PC-3 (cell line): ENCODE results near the gene HADHB. TPM values are rescaled to one million over a fixed set of nuclear protein-coding genes. Genes with fewer than 3 reads are reported as not detected.
"Not testable (repeated sequence)": the region's sequence is repeated elsewhere in the genome, so short reads cannot be mapped to it uniquely, and the experiment has no call there.

Source experiments
- ATAC-seq: fragments of 200-7000 bp; cut with Tn5 transposase; 2 replicates; pipeline ENCODE4 v1.9.1; 2020; ENCODE audit warnings: mild to moderate bottlenecking, moderate library complexity
- BruUV-seq: library from RNA; stranded (reverse); fragments of 400-500 nt; replicated peaks from 2 replicates; lab custom pipeline; 2021; lab: Mats Ljungman, UMichigan
- CTCF ChIA-PET: fragments of 300-600 bp; sonication (Branson Sonifier 250); formaldehyde crosslinking; loops from one replicate; lab custom pipeline; 2022; ENCODE audit warnings: antibody characterized with exemption; lab: Charles Lee
- POLR2A ChIA-PET: fragments of 300-600 bp; sonication (Branson Sonifier 250); formaldehyde crosslinking; loops from one replicate; lab custom pipeline; 2022; ENCODE audit warnings: antibody characterized with exemption; ENCODE audit not compliant: unreplicated experiment; lab: Charles Lee
- DNase-seq: peaks from one replicate; pipeline ENCODE4 v3.0.0-alpha.2; 2015
- H2AFZ ChIP-seq: fragments of 300-600 bp; sonication (generic); 2 replicates; pipeline ENCODE4 v1.6.0; 2016; ENCODE audit warnings: antibody characterized with exemption, low read length
- H3F3A ChIP-seq: fragments of 300-600 bp; sonication (generic); one replicate; pipeline ENCODE4 v1.6.0; 2017; ENCODE audit warnings: antibody characterized with exemption, low read length, control low read depth, mild to moderate bottlenecking; ENCODE audit not compliant: unreplicated experiment
- H3K27ac ChIP-seq: fragments of 300-600 bp; sonication (generic); 2 replicates; pipeline ENCODE4 v1.5.1; 2016; ENCODE audit warnings: mild to moderate bottlenecking, low read length
- H3K27me3 ChIP-seq: fragments of 300-600 bp; sonication (generic); 2 replicates; pipeline ENCODE4 v1.6.1; 2016; ENCODE audit warnings: low read length, mixed read lengths
- H3K36me3 ChIP-seq: fragments of 300-600 bp; sonication (generic); 2 replicates; pipeline ENCODE4 v1.6.1; 2016; ENCODE audit warnings: low read depth, mixed run types, low read length, mixed read lengths
- H3K4me1 ChIP-seq: fragments of 300-600 bp; sonication (generic); 2 replicates; pipeline ENCODE4 v1.5.1; 2016; ENCODE audit warnings: low read length; ENCODE audit not compliant: insufficient read depth
- H3K4me2 ChIP-seq: fragments of 300-600 bp; sonication (generic); 2 replicates; pipeline ENCODE4 v1.6.0; 2016; ENCODE audit warnings: low read length
- H3K4me3 ChIP-seq: fragments of 300-600 bp; sonication (generic); 2 replicates; pipeline ENCODE4 v1.5.1; 2016; ENCODE audit warnings: mild to moderate bottlenecking, low read length, mixed read lengths
- H3K79me2 ChIP-seq: fragments of 300-600 bp; sonication (generic); 2 replicates; pipeline ENCODE4 v1.6.1; 2017; ENCODE audit warnings: low read length, mixed read lengths
- H3K9ac ChIP-seq: fragments of 300-600 bp; sonication (generic); 2 replicates; pipeline ENCODE4 v1.6.0; 2016; ENCODE audit warnings: mild to moderate bottlenecking, low read length
- H3K9me2 ChIP-seq: fragments of 300-600 bp; sonication (generic); replicated peaks from 2 replicates; pipeline ENCODE4 v1.6.1; 2016; ENCODE audit warnings: mixed run types, low read length, mixed read lengths
- H3K9me3 ChIP-seq: fragments of 300-600 bp; sonication (generic); 2 replicates; pipeline ENCODE4 v1.6.1; 2016; ENCODE audit warnings: low read length, mixed read lengths
- H4K20me1 ChIP-seq: fragments of 300-600 bp; sonication (generic); 2 replicates; pipeline ENCODE4 v1.6.1; 2016; ENCODE audit warnings: low read length, mixed read lengths
- CTCF ChIP-seq: fragments of 300-600 bp; sonication (generic); conservative IDR thresholded peaks from 2 replicates; pipeline ENCODE4 v1.5.1; 2017; ENCODE audit warnings: antibody characterized with exemption, low read depth, mild to moderate bottlenecking, low read length
- EZH2 ChIP-seq: fragments of 300-600 bp; sonication (generic); IDR thresholded peaks from one replicate; pipeline ENCODE4 v1.6.1; 2017; ENCODE audit warnings: antibody characterized with exemption, mild to moderate bottlenecking, low read length; ENCODE audit not compliant: unreplicated experiment
- EZH2phosphoT487 ChIP-seq: fragments of 300-600 bp; sonication (generic); IDR thresholded peaks from 2 replicates; pipeline ENCODE4 v1.6.1; 2018; ENCODE audit warnings: mild to moderate bottlenecking, antibody characterized with exemption, low read length, borderline replicate concordance
- intact Hi-C: fragments of 100-400 bp; cut with micrococcal nuclease; formaldehyde crosslinking; loops from 2 replicates; pipeline ENCODE4 v1.9.0; 2023
- total RNA-seq: library from RNA; depleted of rRNA; stranded (reverse); fragments of >200 nt; gene quantifications from 2 replicates; pipeline ENCODE4 v1.2.3, GENCODE V29; 2014

HADHB gene
- total RNA-seq, 1 experiment from 2014 or later: 72.3 TPM

DNA sequence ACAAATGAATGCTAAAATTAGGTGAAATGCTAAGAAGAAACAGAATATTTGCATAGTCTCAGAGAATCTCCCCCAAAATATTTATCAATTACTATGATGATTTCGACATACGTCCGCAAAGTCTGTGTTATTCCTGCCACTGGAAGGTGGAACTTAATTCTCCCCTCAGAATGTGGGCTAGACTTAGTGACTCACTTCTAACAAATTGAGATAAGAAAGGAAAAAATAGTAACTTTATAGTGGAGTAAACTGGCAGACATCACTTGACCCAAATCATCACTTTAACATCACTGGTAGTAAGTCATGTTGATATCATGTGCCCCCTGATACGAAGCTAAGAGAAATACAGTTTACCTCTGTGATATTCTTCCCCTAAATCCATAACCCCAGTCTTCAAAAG lies 23.5 kb downstream of the HADHB start:
- H3K4me3 ChIP-seq: no peak overlapping the region
- H3F3A ChIP-seq: no peaks in the 10 kb centered on the region
- no peak for TF ChIP-seq CTCF
- no peaks in the 10 kb centered on the region for H4K20me1 ChIP-seq
- no peaks in the 10 kb centered on the region for H3K27me3 ChIP-seq
- POLR2A ChIA-PET: no interaction called here
- CTCF ChIA-PET: no interaction called here
- no peaks in the 10 kb centered on the region for H3K4me1 ChIP-seq
- no TSS peak for BruUV-seq
- H3K36me3 ChIP-seq: peaks cover 3% of the 10 kb centered on the region; the same call in 1 of the 2 replicates
- no peaks in the 10 kb centered on the region for H3K9me2 ChIP-seq
- DNase-seq: no peak
- no peak overlapping the region for H3K4me2 ChIP-seq
- no peak overlapping the region for H2AFZ ChIP-seq
- no peaks in the 10 kb centered on the region for H3K79me2 ChIP-seq
- ATAC-seq: no peak
- no peak overlapping the region for H3K27ac ChIP-seq
- intact Hi-C loops: no loop called here
- H3K9ac ChIP-seq: no peak overlapping the region
- no peaks in the 10 kb centered on the region for H3K9me3 ChIP-seq

DNA sequence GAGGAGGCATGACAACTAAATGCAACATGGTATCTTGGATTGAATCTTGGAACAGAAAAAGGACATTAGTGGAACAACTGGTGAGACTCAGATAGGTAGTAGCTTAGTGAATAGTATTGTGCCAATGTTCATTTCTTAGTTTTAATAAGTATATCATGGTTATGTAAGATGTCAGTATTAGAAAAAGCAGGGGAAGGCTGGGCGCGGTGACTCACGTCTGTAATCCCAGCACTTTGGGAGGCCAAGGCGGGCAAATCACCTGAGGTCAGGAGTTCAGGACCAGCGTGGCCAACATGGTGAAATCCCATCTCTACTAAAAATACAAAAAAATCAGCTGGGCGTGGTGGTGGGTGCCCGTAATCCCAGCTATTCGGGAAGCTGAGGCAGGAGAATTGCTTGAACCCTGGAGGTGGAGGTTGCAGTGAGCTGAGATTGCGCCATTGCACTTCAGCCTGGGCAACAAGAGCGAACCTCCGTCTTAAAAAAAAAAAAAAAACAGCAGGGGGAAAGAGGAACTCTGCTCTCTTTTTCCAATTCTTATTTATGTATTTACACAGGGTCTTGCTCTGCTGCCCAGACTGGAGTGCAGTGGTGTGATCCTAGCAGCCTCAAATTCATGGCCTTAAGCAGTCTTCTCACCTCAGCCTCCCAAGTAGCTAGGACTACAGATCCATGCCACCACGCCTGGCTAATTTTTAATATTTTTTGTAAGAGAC lies 24.1 kb downstream of the HADHB start:
- intact Hi-C loops, POLR2A ChIA-PET, H3K9me3 ChIP-seq, ATAC-seq, H4K20me1 ChIP-seq, H3K4me3 ChIP-seq, H3K4me2 ChIP-seq, H3K79me2 ChIP-seq, DNase-seq, H2AFZ ChIP-seq, BruUV-seq, H3K9ac ChIP-seq, H3K27ac ChIP-seq, H3K4me1 ChIP-seq, H3K36me3 ChIP-seq, H3F3A ChIP-seq, H3K27me3 ChIP-seq, H3K9me2 ChIP-seq, CTCF ChIA-PET: not testable (repeated sequence)

- Histone ChIP-seq H3K27ac (no peak overlapping the region), H4K20me1 (no peaks in the 10 kb centered on the region), H3K9me3 (no peaks in the 10 kb centered on the region), H2AFZ (no peak overlapping the region), H3K9ac (no peak overlapping the region), H3K4me3 (no peak overlapping the region), H3F3A (no peaks in the 10 kb centered on the region), H3K27me3 (no peaks in the 10 kb centered on the region), H3K4me2 (no peak overlapping the region), H3K9me2 (no peaks in the 10 kb centered on the region), H3K4me1 (no peaks in the 10 kb centered on the region), H3K36me3 (peaks cover 3% of the 10 kb centered on the region; the same call in 1 of the 2 replicates), H3K79me2 (no peaks in the 10 kb centered on the region)
- ATAC-seq (no peak), DNase-seq (peak; percentile 19)
- POLR2A ChIA-PET: no interaction called here
- BruUV-seq: no TSS peak
- CTCF ChIA-PET: no interaction called here
- intact Hi-C loops: no loop called here
- no peak for TF ChIP-seq CTCF
- TF ChIP-seq EZH2: no peak
- TF ChIP-seq EZH2phosphoT487: no peak
Observed at GRCh38 chr2:26269571-26270158, 24.9 kb downstream of the HADHB start.
